Activated CD4-positive, alpha-beta memory T cell treated with anti-CD3 and anti-CD28 coated beads for 36 hours (primary cell): ENCODE results near the gene CYP26B1. TPM values are rescaled to one million over a fixed set of nuclear protein-coding genes. Genes with fewer than 3 reads are reported as not detected.
"Not testable (repeated sequence)": the region's sequence is repeated elsewhere in the genome, so short reads cannot be mapped to it uniquely, and the experiment has no call there.

ENCODE experiments used
- CTCF ChIA-PET: fragments of 350-600 bp; sonication (Branson Sonifier 250); formaldehyde crosslinking; loops from one replicate; lab custom pipeline; 2021; ENCODE audit warnings: antibody characterized with exemption, inconsistent platforms; lab: Charles Lee
- POLR2A ChIA-PET: fragments of 350-600 bp; sonication (Branson Sonifier 250); formaldehyde crosslinking; loops from one replicate; lab custom pipeline; 2021; ENCODE audit warnings: antibody characterized with exemption; lab: Charles Lee
- DNase-seq: peaks from one replicate; pipeline ENCODE4 v3.0.0-alpha.2; 2020
- H3K27ac Mint-ChIP-seq: one replicate; pipeline ENCODE4 v1.8.0; 2021; ENCODE audit warnings: mixed read lengths
- H3K27me3 Mint-ChIP-seq: one replicate; pipeline ENCODE4 v1.8.0; 2021; ENCODE audit warnings: mixed read lengths
- H3K36me3 Mint-ChIP-seq: one replicate; pipeline ENCODE4 v1.8.0; 2021; ENCODE audit warnings: mixed read lengths
- H3K4me1 Mint-ChIP-seq: one replicate; pipeline ENCODE4 v1.8.0; 2021; ENCODE audit warnings: low read depth, mixed read lengths
- H3K4me3 Mint-ChIP-seq: one replicate; pipeline ENCODE4 v1.8.0; 2021; ENCODE audit warnings: mild to moderate bottlenecking, mixed read lengths
- H3K9me3 Mint-ChIP-seq: one replicate; pipeline ENCODE4 v1.8.0; 2021; ENCODE audit warnings: mixed read lengths
- intact Hi-C: fragments of 100-400 bp; cut with micrococcal nuclease; formaldehyde crosslinking; loops from one replicate; pipeline ENCODE4 v1.15.1; 2023
- total RNA-seq, 2 experiments: library from RNA; stranded (reverse); gene quantifications; one replicate each; pipeline ENCODE4 v1.2.3, GENCODE V29; 2021

CYP26B1 gene
- total RNA-seq, 2 experiments from 2014 or later: not detected

DNA sequence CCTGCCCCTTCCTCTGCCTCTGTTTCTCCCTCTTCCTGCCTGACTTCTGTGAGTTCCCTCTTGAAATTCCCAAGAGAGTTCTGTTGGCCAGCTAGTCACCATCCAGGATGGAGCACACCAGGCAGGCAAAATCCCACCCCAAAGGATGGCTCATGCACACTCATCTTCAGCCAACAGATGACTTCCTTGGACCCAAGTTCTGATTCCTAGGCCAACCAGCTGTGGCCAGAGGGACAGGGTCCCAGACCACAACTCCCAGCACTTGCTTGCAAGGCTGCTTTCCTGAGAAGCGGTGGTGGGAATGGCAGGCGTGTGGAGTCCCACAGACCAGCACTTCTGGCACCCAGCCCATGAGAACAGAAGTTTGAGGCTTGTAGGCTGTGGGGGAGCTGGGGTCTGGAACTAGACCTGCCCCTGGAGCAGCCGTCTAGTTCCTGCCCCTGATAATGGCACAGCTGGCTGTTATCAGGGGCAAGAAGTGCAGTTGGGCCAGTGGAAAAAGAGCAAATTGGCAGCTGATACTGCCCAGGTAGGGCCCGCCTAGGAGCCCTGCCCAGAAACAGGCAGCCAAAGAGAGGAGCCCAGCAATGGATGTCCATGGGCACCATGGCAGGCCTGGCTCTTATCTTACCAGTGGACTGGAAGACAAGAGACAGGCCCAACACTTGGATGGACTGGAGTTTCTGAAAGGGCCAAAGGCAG lies 56.7 kb downstream of the CYP26B1 start:
- H3K36me3 Mint-ChIP-seq: no peaks in the 10 kb centered on the region
- H3K27me3 Mint-ChIP-seq: peaks cover 1% of the 10 kb centered on the region
- intact Hi-C loops: no loop called here
- DNase-seq: no peak
- H3K9me3 Mint-ChIP-seq: no peaks in the 10 kb centered on the region
- H3K27ac Mint-ChIP-seq: no peak overlapping the region
- no peaks in the 10 kb centered on the region for H3K4me1 Mint-ChIP-seq
- H3K4me3 Mint-ChIP-seq: no peak overlapping the region
- ChIA-PET CTCF (no interaction called here), POLR2A (no interaction called here)

DNA sequence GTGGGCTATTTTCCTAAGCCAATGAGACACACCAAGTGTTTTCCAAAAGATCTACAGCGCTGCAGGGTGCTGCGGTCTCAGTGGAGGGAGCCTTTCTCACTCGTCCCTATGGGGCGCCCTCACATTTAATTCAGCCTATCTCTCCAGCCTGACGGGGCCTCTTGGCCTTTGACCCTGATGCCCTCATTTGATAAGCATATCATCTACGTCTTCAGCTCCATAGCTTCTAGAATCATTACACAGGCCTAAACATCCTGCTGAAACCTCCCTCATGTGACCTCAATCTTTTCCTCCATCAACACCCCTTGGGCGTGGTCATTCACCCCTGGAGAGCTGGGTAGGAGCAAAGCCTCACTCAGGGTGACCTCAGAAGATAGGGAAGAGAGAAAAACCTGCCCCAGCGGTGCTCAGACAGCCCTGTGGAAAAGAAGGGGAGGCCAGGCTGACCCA lies 57.4 kb downstream of the CYP26B1 start:
- no peak overlapping the region for H3K27ac Mint-ChIP-seq
- intact Hi-C loops: no loop called here
- no peak for DNase-seq

DNA sequence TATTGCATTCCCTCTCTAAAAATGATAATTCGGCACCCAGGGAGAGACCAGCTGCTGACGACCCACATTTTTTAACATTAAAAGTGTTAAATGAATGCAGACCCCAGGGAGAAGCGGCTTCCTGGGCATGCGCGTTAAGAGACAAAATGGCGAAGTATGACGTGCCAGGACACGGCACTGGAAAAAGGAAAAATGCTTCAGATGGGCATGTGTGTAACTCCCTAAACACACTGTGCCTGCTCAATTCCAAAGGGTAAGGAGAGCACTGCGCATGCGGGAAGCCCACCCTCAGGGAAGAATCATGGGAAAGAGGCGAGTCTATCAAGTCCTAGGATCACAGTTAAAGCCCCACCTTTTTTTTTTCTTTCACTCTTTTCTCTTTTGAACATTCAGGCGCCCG lies 58.1 kb downstream of the CYP26B1 start:
- Mint-ChIP-seq H3K27me3 (peaks cover 1% of the 10 kb centered on the region), H3K9me3 (no peaks in the 10 kb centered on the region), H3K36me3 (no peaks in the 10 kb centered on the region), H3K4me3 (no peak overlapping the region), H3K27ac (no peak overlapping the region), H3K4me1 (no peaks in the 10 kb centered on the region)
- ChIA-PET CTCF (no interaction called here), POLR2A (no interaction called here)
- DNase-seq: no peak
- intact Hi-C loops: no loop called here

More for the DNA sequence above, 57.4 kb downstream of the CYP26B1 start:
- ChIA-PET POLR2A (no interaction called here), CTCF (no interaction called here)
- Mint-ChIP-seq H3K4me3 (no peak overlapping the region), H3K9me3 (no peaks in the 10 kb centered on the region), H3K36me3 (no peaks in the 10 kb centered on the region), H3K27me3 (peaks cover 1% of the 10 kb centered on the region), H3K4me1 (no peaks in the 10 kb centered on the region)

DNA sequence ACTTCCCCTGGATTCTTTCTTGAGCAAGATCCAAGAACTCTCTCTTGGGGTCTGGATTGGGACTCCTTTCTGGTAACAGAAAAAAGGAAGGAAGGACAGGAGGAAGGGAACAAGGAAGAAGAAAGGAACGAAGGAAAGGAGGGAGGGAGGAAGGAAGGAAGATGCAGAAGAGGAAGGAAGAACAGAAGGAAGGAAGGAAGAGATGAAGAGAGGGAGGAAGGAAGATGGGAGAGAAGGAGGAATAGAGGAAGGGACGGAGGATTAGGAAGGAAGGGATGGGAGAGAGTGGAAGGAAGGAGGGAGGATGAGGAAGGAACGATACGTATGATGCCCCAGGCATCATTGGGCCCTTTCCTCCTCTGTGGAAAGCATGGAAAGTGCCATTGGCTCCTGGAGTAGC lies 58.6 kb downstream of the CYP26B1 start:
- H3K9me3 Mint-ChIP-seq: no peaks in the 10 kb centered on the region
- no peak overlapping the region for H3K4me3 Mint-ChIP-seq
- H3K27ac Mint-ChIP-seq: no peak overlapping the region
- ChIA-PET CTCF (no interaction called here), POLR2A (no interaction called here)
- peaks cover 1% of the 10 kb centered on the region for H3K27me3 Mint-ChIP-seq
- intact Hi-C loops: no loop called here
- no peaks in the 10 kb centered on the region for H3K36me3 Mint-ChIP-seq
- no peaks in the 10 kb centered on the region for H3K4me1 Mint-ChIP-seq
- DNase-seq: no peak

DNA sequence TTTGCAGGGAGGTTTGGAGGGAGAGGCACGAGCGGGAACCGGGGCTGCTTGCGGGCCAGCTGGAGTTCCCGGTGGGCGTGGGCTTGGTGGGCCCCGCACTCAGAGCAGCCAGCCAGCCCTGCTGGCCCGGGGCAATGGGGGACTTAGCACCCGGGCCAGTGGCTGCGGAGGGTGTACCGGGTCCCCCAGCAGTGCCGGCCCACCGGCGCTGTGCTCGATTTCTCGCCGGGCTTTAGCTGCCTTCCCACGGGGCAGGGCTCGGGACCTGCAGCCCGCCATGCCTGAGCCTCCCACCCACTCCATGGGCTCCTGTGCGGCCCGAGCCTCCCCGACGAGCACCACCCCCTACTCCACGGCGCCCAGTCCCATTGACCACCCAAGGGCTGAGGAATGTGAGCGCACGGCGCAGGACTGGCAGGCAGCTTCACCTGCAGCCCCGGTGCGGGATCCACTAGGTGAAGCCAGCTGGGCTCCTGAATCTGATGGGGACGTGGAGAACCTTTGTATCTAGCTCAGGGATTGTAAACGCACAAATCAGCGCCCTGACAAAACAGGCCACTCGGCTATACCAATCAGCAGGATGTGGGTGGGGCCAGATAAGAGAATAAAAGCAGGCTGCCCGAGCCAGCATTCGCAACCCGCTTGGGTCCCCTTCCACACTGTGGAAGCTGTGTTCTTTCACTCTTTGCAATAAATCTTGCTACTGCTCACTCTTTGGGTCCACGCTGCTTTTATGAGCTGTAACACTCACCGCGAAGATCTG lies 60.6 kb downstream of the CYP26B1 start:
- H3K27ac Mint-ChIP-seq, H3K4me1 Mint-ChIP-seq, POLR2A ChIA-PET, H3K4me3 Mint-ChIP-seq, intact Hi-C loops, DNase-seq, CTCF ChIA-PET, H3K27me3 Mint-ChIP-seq, H3K36me3 Mint-ChIP-seq, H3K9me3 Mint-ChIP-seq: not testable (repeated sequence)

DNA sequence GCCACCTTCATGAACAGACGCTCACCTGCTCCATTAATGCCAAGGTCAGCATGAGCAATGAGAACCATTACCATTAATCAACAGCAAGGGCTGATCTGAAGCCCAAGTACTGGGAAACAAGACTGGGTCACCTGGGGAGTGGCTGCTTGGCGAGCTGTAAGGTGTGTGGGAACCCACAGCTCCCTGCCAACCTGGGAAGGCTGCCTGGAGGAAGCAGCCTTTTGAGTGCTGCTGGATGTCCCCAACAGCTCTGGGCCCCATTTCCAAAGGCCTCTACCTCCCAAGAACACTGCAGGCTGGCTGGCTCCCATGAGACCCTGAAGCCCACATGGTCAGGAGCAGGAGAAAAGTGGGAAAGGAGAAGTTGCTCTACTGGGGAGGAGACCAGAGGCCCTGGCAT lies 62.1 kb downstream of the CYP26B1 start:
- POLR2A ChIA-PET: no interaction called here
- Mint-ChIP-seq H3K27me3 (peaks cover 1% of the 10 kb centered on the region), H3K4me3 (no peak overlapping the region), H3K9me3 (no peaks in the 10 kb centered on the region), H3K27ac (no peak overlapping the region), H3K4me1 (no peaks in the 10 kb centered on the region), H3K36me3 (no peaks in the 10 kb centered on the region)
- no peak for DNase-seq
- intact Hi-C loops: no loop called here
- CTCF ChIA-PET: no interaction called here

DNA sequence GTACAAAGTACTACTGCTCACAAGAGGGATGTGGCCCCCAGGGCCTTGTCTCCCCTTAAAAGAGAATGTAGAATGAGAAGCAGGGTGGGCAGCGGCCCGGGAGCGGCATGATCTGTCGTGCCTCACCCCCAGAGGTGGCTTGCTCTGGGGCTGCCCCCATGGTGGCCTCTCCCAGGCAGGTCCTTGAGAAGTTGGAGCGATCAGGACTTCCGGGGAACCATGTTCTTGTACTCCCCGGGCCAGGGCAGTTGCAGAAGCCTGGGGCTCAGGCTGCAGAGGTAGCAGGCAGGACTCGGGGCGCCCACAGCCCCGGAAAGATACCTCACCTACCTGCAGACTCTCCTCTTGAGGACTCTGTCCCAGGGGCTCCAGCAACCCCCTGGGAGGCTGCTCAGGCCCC lies 62.6 kb downstream of the CYP26B1 start:
- DNase-seq: no peak
- ChIA-PET POLR2A (no interaction called here), CTCF (no interaction called here)
- H3K27ac Mint-ChIP-seq: no peak overlapping the region
- no peaks in the 10 kb centered on the region for H3K36me3 Mint-ChIP-seq
- no peaks in the 10 kb centered on the region for H3K9me3 Mint-ChIP-seq
- H3K4me3 Mint-ChIP-seq: no peak overlapping the region
- H3K4me1 Mint-ChIP-seq: no peaks in the 10 kb centered on the region
- intact Hi-C loops: no loop called here
- peaks cover 1% of the 10 kb centered on the region for H3K27me3 Mint-ChIP-seq

DNA sequence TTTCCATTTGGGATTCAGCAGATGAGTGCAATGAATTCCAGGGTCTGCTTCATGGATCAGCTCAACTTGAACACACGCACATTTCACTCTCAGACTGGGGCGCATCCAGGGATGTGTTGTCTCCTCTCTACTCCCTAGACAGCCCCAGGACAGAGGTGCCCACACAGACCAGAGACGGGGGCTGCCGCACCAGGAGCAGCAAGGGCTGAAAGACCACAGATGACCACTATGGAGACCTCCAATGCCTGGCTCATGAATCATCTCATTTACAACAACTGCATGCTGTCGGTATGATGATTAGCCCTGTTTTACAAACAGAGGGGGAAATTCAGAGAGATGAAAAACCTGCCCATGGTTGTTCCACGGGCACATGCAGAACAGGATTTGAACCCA lies 63.1 kb downstream of the CYP26B1 start:
- Mint-ChIP-seq H3K36me3 (no peaks in the 10 kb centered on the region), H3K27ac (no peak overlapping the region), H3K4me3 (no peak overlapping the region), H3K9me3 (no peaks in the 10 kb centered on the region), H3K27me3 (no peaks in the 10 kb centered on the region), H3K4me1 (no peaks in the 10 kb centered on the region)
- DNase-seq: no peak
- intact Hi-C loops: no loop called here
- ChIA-PET POLR2A (no interaction called here), CTCF (no interaction called here)

DNA sequence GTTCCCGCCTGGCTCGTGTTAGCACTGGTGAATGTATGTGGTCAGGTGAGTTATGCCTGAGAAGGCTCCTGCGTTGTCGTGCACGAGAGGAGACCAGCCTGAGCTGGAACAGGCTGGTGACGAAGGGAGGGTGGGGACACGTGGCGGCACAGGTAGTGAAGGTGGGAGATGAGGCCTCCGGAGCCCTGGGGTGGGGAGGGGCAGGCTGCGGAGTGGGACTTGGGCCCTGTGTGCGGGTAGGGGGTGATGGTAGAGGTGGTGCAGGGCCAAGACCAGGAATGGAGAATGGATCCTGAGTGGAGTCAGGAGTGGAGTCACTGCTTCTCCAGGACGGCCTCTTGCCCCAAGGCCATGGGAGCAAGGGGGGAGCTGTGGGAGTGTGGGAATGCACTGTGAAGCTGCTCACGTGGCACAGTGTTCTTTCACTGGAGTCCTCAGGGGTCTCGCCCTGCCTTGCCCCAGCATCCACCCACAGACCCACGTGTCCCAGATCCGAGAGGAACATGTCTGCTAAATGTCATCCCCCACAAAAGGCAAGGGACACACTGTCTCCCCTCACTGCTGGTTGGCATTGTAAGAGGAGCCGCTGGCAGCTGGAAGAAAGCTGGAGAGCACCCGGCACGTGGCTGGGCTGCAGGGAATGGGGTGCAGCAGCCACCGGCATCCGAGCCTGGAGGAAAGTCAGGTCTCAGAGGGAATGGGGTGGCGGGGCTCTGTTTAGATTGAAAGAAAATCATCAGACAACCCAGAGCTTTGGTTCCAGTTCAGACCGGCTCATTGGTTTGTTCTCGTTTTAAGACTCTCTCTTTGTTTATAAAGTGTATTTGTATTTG lies 63.7 kb downstream of the CYP26B1 start:
- no peaks in the 10 kb centered on the region for H3K27me3 Mint-ChIP-seq
- no peaks in the 10 kb centered on the region for H3K4me1 Mint-ChIP-seq
- H3K27ac Mint-ChIP-seq: no peak overlapping the region
- DNase-seq: no peak
- no peak overlapping the region for H3K4me3 Mint-ChIP-seq
- intact Hi-C loops: no loop called here
- POLR2A ChIA-PET: no interaction called here
- no peaks in the 10 kb centered on the region for H3K9me3 Mint-ChIP-seq
- no peaks in the 10 kb centered on the region for H3K36me3 Mint-ChIP-seq
- CTCF ChIA-PET: no interaction called here

DNA sequence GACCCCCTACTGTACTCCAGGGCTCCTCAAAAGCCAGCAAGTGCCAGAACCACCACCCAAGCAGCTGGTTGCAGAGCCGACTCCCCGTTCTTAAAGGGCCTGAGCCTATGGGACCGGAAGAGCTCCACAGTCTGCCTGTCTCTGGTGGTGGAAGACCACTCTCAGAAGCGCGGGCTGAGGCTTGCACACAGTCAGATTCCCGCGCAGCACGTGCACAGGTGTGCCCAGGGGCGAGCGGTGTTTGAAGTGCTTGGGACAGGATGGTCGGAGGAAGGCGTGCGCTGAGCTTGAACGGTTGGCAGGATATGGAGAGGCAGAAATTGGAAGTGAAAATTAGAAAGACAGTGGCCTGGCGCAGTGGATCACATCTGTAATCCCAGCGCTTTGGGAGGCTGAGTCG lies 64.8 kb downstream of the CYP26B1 start:
- ChIA-PET POLR2A (no interaction called here), CTCF (no interaction called here)
- no peak for DNase-seq
- no peaks in the 10 kb centered on the region for H3K27me3 Mint-ChIP-seq
- H3K4me1 Mint-ChIP-seq: no peaks in the 10 kb centered on the region
- no peaks in the 10 kb centered on the region for H3K9me3 Mint-ChIP-seq
- intact Hi-C loops: no loop called here
- no peak overlapping the region for H3K4me3 Mint-ChIP-seq
- H3K36me3 Mint-ChIP-seq: no peaks in the 10 kb centered on the region
- H3K27ac Mint-ChIP-seq: no peak overlapping the region

DNA sequence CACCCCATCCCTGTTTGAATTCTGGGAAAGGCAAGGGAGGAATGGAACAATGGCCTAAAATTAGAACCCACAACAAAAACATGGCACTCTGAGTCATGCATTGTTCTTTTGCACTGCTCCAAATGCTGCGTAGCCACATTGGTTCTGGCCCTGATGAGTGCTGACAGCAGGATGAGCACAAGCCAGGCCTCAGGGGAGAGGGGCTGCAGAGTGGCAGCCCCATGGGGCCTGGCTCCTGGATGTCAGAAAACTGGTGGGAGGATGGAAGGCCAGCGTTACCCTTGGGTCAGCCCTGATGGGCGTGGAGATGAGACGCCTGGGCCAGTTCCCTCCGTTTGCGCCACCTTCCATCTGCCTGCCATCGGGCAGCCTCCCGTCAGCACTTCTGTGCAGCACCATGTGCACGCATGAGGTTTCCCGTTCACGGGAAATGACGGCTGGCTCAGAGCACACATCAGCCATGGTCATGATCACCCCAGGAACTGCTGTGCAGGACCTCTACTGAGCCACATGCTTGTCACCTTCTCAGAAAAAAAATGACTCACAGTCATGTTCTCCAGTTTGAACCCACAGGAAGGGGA lies 65.6 kb downstream of the CYP26B1 start:
- no peaks in the 10 kb centered on the region for H3K4me1 Mint-ChIP-seq

DNA sequence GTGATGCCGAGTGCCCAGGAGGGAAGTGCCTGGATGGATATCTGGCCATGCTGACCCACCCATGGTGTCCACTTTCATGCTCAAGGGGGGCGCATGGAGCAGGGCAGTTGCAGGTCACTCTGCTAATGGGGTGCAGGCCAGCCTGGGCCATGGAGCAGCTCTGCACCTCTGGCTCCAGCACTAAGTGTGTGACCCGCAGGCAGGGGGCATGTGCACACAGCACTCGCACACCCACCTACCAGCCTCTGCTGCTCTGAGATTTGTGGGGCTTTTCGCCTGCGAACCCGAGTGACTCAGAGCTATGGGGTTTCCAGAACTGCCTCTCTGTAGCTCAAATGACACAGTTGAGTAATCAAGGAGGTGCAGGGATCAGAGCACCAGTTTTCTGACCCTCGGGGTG lies 66.2 kb downstream of the CYP26B1 start:
- ChIA-PET POLR2A (no interaction called here), CTCF (no interaction called here)
- no peaks in the 10 kb centered on the region for H3K36me3 Mint-ChIP-seq
- H3K27me3 Mint-ChIP-seq: peaks cover 1% of the 10 kb centered on the region
- no peak overlapping the region for H3K27ac Mint-ChIP-seq
- no peak for DNase-seq
- no peaks in the 10 kb centered on the region for H3K9me3 Mint-ChIP-seq
- no peaks in the 10 kb centered on the region for H3K4me1 Mint-ChIP-seq
- intact Hi-C loops: no loop called here
- H3K4me3 Mint-ChIP-seq: no peak overlapping the region

More for the DNA sequence above, 65.6 kb downstream of the CYP26B1 start:
- H3K9me3 Mint-ChIP-seq: no peaks in the 10 kb centered on the region
- no peak overlapping the region for H3K4me3 Mint-ChIP-seq
- H3K27ac Mint-ChIP-seq: no peak overlapping the region
- peaks cover 1% of the 10 kb centered on the region for H3K27me3 Mint-ChIP-seq
- ChIA-PET CTCF (no interaction called here), POLR2A (no interaction called here)
- no peak for DNase-seq
- intact Hi-C loops: no loop called here
- H3K36me3 Mint-ChIP-seq: no peaks in the 10 kb centered on the region
